Measurements from ENCODE around the gene ANKMY2. TPM values are rescaled to one million over a fixed set of nuclear protein-coding genes. Genes with fewer than 3 reads are reported as not detected.

Gene ANKMY2
- total and polyA plus RNA-seq, 5 donors from 2014 or later, result 12.1 to 24.2 (median 19.2) TPM

DNA sequence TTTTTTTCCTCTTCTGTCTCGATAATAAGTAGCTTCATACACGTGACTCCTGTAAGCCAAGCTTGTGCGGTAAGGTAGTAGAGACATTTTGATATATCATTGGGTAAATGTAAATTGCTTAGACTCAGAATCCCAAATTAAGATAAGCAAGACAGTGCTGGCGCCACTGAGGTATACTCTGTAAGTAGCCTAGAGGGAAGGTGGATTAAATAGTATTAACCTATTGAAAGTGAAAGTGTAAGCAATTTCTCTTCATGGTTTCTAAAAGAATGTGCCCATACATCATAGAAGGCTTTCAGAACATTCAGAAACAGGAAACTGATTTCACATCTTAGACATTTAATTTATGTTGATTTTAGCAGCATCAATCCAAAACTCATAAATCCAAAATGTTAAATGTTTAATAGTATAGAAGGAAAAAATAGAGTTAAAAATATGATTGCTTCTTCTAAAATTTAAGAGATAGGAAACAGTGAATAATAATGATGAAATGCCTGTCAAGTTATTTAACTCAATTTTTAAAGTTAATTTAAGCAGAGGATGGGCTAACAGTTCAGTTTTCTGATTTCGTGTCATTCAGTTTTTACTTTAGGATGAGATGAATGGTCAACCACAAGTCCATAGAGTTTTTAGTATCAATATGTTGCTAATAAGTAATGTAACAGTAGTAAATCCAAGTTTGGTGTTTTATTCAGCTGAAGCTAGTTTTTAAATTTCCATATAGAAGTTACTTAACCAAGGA, 82.1 kb downstream of the ANKMY2 start:
- Histone ChIP-seq H3K36me3 (ENCODE audit: control insufficient read depth, insufficient read depth, low read length) (no peaks in the 10 kb centered on the region), H3K27me3 (ENCODE audit: control insufficient read depth, insufficient read depth, low read length) (peaks cover 6% of the 10 kb centered on the region), H3K9me3 (ENCODE audit: control insufficient read depth in 2 of 2, low read length in 2 of 2) (no peaks in the 10 kb centered on the region), H3K4me1 (ENCODE audit: control insufficient read depth, insufficient read depth, low read length, poor library complexity, severe bottlenecking) (peaks cover 4% of the 10 kb centered on the region), H3K27ac (ENCODE audit: insufficient read depth, low read length, poor library complexity, severe bottlenecking) (no peak overlapping the region), H3K4me3 (ENCODE audit: low read depth, low read length) (peak overlapping the region; percentile 73)
- peaks cover 19% of the 10 kb centered on the region for H3K27me3 Mint-ChIP-seq
- H3K36me3 Mint-ChIP-seq, result no peaks in the 10 kb centered on the region
- H3K9me3 Mint-ChIP-seq, result no peaks in the 10 kb centered on the region
- ATAC-seq (ENCODE audit: low read depth in 2 of 2) (peak; percentile 31 to 45), DNase-seq (peak in 2 of 3 donors; percentile 6 to 50)
- H3K27ac Mint-ChIP-seq, result peak overlapping the region; percentile 42 to 76 (median 53)
- peaks cover 3 to 24% (median 8%) of the 10 kb centered on the region in 4 donors for H3K4me1 Mint-ChIP-seq
- peak overlapping the region in 2 of 4 donors; percentile 69 to 84 for H3K4me3 Mint-ChIP-seq

DNA sequence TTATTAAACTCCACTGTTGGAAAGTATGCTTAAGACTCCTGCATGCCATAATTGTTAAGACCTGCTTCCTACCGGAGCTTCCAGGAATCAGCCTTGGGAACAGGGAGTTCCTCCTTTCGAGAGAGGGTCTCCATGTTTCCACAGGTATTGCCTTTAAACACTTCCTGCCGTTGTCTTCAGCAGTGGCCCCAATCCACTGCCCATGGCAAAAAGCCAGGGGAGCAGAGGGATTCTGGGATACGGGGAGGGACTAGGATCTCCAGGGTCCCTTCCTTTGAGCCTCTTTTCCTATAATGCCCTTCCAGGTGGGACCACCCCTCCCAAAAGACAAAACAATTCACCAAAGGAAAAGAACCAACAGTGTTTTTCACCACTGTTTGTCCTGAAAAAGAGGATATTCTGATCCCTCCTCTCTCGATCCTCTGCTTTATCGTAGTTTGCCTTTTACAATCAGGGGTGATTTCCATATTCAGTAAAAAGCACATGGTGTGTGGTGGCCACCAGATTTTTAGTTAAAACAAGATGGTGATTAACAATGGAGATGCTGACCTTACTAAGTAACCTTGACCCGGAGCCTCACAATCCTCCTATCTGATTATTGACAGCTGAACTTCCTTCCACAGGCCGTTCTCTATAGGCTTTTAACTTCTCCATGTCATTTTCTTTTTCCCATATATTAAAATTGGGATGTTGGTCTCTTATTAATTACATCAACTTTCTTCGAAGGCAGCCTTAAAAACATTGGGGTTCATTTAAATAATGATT, 82.9 kb downstream of the ANKMY2 start:
- H3K4me3 ChIP-seq (ENCODE audit: low read depth, low read length), result no peak overlapping the region
- H3K36me3 Mint-ChIP-seq, result no peaks in the 10 kb centered on the region
- H3K4me1 Mint-ChIP-seq, result peaks cover 3 to 24% (median 8%) of the 10 kb centered on the region in 4 donors
- H3K27ac ChIP-seq (ENCODE audit: insufficient read depth, low read length, poor library complexity, severe bottlenecking), result no peak overlapping the region
- H3K9me3 ChIP-seq (ENCODE audit: control insufficient read depth in 2 of 2, low read length in 2 of 2), result no peaks in the 10 kb centered on the region
- ATAC-seq (ENCODE audit: low read depth in 2 of 2), result no peak
- H3K27me3 Mint-ChIP-seq, result peaks cover 13% of the 10 kb centered on the region
- H3K9me3 Mint-ChIP-seq, result no peaks in the 10 kb centered on the region
- H3K4me1 ChIP-seq (ENCODE audit: control insufficient read depth, insufficient read depth, low read length, poor library complexity, severe bottlenecking), result peaks cover 4% of the 10 kb centered on the region
- peak overlapping the region; percentile 42 to 76 (median 53) for H3K27ac Mint-ChIP-seq
- H3K36me3 ChIP-seq (ENCODE audit: control insufficient read depth, insufficient read depth, low read length), result no peaks in the 10 kb centered on the region
- DNase-seq, result no peak
- H3K4me3 Mint-ChIP-seq, result peak overlapping the region in 2 of 4 donors; percentile 69 to 84
- H3K27me3 ChIP-seq (ENCODE audit: control insufficient read depth, insufficient read depth, low read length), result peaks cover 6% of the 10 kb centered on the region

GRCh38 chr7:16561943-16562342, 83.6 kb downstream of the ANKMY2 start:
- Histone ChIP-seq H3K9me3 (ENCODE audit: control insufficient read depth in 2 of 2, low read length in 2 of 2) (no peaks in the 10 kb centered on the region), H3K27me3 (ENCODE audit: control insufficient read depth, insufficient read depth, low read length) (peaks cover 4% of the 10 kb centered on the region), H3K36me3 (ENCODE audit: control insufficient read depth, insufficient read depth, low read length) (no peaks in the 10 kb centered on the region), H3K4me3 (ENCODE audit: low read depth, low read length) (no peak overlapping the region), H3K27ac (ENCODE audit: insufficient read depth, low read length, poor library complexity, severe bottlenecking) (no peak overlapping the region), H3K4me1 (ENCODE audit: control insufficient read depth, insufficient read depth, low read length, poor library complexity, severe bottlenecking) (peaks cover 4% of the 10 kb centered on the region)
- DNase-seq (no peak), ATAC-seq (ENCODE audit: low read depth in 2 of 2) (no peak)
- H3K36me3 Mint-ChIP-seq, result no peaks in the 10 kb centered on the region
- H3K27me3 Mint-ChIP-seq, result peaks cover 13% of the 10 kb centered on the region
- no peaks in the 10 kb centered on the region for H3K9me3 Mint-ChIP-seq
- no peak overlapping the region for H3K4me3 Mint-ChIP-seq
- H3K4me1 Mint-ChIP-seq, result peaks cover 3 to 24% (median 8%) of the 10 kb centered on the region in 4 donors
- no peak overlapping the region for H3K27ac Mint-ChIP-seq

DNA sequence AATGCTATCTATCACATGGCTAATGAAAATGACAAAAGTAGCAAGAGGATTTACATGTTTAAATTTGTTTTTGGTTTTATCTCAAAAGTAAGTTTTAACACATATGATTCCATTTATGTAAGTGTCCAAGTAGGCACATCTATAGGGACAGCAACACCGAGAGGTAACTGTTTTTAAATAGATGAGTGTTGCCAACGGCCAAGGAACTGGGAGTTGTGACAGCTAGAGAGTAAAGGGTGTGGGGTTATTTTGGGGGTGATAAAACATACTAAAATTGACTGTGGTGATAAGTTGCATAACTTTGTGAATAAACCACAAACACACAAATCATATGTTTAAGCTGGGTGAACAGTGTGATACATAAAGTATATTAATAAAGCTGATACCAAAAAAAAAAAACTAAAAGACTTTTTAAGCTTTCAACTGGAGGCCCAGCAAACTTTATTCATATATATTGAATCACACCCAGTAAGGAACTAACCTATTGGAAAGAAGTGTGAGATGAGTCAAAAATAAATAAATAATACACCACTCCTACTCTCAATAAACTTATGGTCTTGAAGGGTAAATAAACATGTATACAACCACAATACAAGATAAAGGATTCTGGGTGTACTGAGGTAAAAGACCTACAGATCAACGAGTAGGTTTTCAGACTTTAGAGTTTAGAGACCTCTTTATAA, 85.9 kb downstream of the ANKMY2 start:
- H3K36me3 Mint-ChIP-seq, result no peaks in the 10 kb centered on the region
- peaks cover 4% of the 10 kb centered on the region for H3K4me1 ChIP-seq (ENCODE audit: control insufficient read depth, insufficient read depth, low read length, poor library complexity, severe bottlenecking)
- H3K36me3 ChIP-seq (ENCODE audit: control insufficient read depth, insufficient read depth, low read length), result no peaks in the 10 kb centered on the region
- no peak overlapping the region for H3K4me3 ChIP-seq (ENCODE audit: low read depth, low read length)
- H3K9me3 ChIP-seq (ENCODE audit: control insufficient read depth in 2 of 2, low read length in 2 of 2), result no peaks in the 10 kb centered on the region
- peaks cover 7% of the 10 kb centered on the region for H3K27me3 Mint-ChIP-seq
- DNase-seq (no peak), ATAC-seq (ENCODE audit: low read depth in 2 of 2) (no peak)
- no peak overlapping the region for H3K27ac ChIP-seq (ENCODE audit: insufficient read depth, low read length, poor library complexity, severe bottlenecking)
- no peak overlapping the region for H3K4me3 Mint-ChIP-seq
- no peaks in the 10 kb centered on the region for H3K9me3 Mint-ChIP-seq
- peak overlapping the region in 1 of 3 donors; percentile 64 for H3K27ac Mint-ChIP-seq
- peaks cover under 1 to 19% (median 6%) of the 10 kb centered on the region in 4 donors for H3K4me1 Mint-ChIP-seq
- H3K27me3 ChIP-seq (ENCODE audit: control insufficient read depth, insufficient read depth, low read length), result peaks cover 2% of the 10 kb centered on the region

DNA sequence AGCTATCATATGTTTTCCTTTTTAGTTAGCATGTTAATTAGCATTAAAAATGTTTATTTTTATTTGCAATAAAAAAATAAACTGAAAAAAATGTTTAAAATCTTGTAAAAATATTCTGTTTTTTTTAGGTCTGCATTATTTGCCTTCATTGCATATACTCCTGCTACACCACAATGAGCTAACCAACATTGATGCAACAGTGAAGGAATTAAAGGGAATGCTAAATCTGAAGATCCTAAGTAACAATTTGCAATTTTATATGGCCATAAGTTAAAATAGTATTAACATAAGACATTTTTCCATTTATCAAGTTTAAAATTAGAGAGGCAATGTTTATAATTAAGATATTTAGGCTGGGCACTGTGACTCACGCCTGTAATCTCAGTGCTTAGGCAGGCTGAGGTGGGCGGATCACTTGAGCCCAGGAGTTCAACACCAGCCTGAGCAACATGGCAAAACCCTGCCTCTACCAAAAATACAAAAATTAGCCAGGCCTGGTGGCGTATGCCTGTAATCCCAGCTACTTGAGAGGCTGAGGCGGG, 86.7 kb downstream of the ANKMY2 start:
- H3K27ac ChIP-seq (ENCODE audit: insufficient read depth, low read length, poor library complexity, severe bottlenecking), result no peak overlapping the region
- H3K36me3 Mint-ChIP-seq, result no peaks in the 10 kb centered on the region
- ATAC-seq (ENCODE audit: low read depth in 2 of 2) (no peak), DNase-seq (no peak)
- peaks cover 0 to 11% (median 4%) of the 10 kb centered on the region in 4 donors for H3K4me1 Mint-ChIP-seq
- H3K4me3 ChIP-seq (ENCODE audit: low read depth, low read length), result no peak overlapping the region
- no peak overlapping the region for H3K27ac Mint-ChIP-seq
- H3K9me3 ChIP-seq (ENCODE audit: control insufficient read depth in 2 of 2, low read length in 2 of 2), result no peaks in the 10 kb centered on the region
- no peaks in the 10 kb centered on the region for H3K27me3 ChIP-seq (ENCODE audit: control insufficient read depth, insufficient read depth, low read length)
- no peak overlapping the region for H3K4me3 Mint-ChIP-seq
- peaks cover 0 to 1% (median 0%) of the 10 kb centered on the region in 7 donors for H3K9me3 Mint-ChIP-seq
- peaks cover 4% of the 10 kb centered on the region for H3K27me3 Mint-ChIP-seq
- peaks cover 2% of the 10 kb centered on the region for H3K4me1 ChIP-seq (ENCODE audit: control insufficient read depth, insufficient read depth, low read length, poor library complexity, severe bottlenecking)
- H3K36me3 ChIP-seq (ENCODE audit: control insufficient read depth, insufficient read depth, low read length), result no peaks in the 10 kb centered on the region

DNA sequence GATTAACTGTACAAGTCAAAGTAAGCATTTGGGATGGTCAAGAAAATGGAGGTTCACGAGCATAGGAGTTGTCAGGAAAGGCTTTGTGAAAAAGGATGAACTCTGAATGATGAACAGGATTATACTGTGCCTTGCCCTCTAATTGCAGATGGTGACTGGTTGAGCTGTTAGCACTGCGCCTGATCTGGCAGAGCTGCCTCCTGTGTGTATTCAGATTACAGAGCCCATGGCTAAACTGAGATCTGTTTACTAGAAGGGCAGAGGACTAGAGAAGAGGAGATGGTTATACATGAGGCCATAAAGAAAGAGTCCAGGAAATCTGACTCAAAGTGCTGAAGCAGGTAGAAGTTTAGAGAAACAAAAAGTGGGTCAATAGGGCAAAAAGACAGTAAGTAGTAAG, 89.2 kb downstream of the ANKMY2 start:
- Histone ChIP-seq H3K36me3 (ENCODE audit: control insufficient read depth, insufficient read depth, low read length) (no peaks in the 10 kb centered on the region), H3K4me1 (ENCODE audit: control insufficient read depth, insufficient read depth, low read length, poor library complexity, severe bottlenecking) (no peaks in the 10 kb centered on the region), H3K27me3 (ENCODE audit: control insufficient read depth, insufficient read depth, low read length) (no peaks in the 10 kb centered on the region), H3K27ac (ENCODE audit: insufficient read depth, low read length, poor library complexity, severe bottlenecking) (no peak overlapping the region), H3K4me3 (ENCODE audit: low read depth, low read length) (no peak overlapping the region), H3K9me3 (ENCODE audit: control insufficient read depth in 2 of 2, low read length in 2 of 2) (no peaks in the 10 kb centered on the region)
- H3K27ac Mint-ChIP-seq, result no peak overlapping the region
- no peak for ATAC-seq (ENCODE audit: low read depth in 2 of 2)
- H3K4me1 Mint-ChIP-seq, result no peaks in the 10 kb centered on the region
- H3K36me3 Mint-ChIP-seq, result no peaks in the 10 kb centered on the region
- DNase-seq, result no peak
- H3K4me3 Mint-ChIP-seq, result no peak overlapping the region
- H3K9me3 Mint-ChIP-seq, result peaks cover 0 to 1% (median 0%) of the 10 kb centered on the region in 7 donors
- H3K27me3 Mint-ChIP-seq, result no peaks in the 10 kb centered on the region

- H3K4me1 ChIP-seq (ENCODE audit: control insufficient read depth, insufficient read depth, low read length, poor library complexity, severe bottlenecking), result no peaks in the 10 kb centered on the region
- Mint-ChIP-seq H3K36me3 (no peaks in the 10 kb centered on the region), H3K4me1 (no peaks in the 10 kb centered on the region), H3K9me3 (peaks cover 0 to 1% (median 0%) of the 10 kb centered on the region in 7 donors), H3K27ac (no peak overlapping the region), H3K27me3 (peaks cover 9% of the 10 kb centered on the region), H3K4me3 (no peak overlapping the region)
- no peak for DNase-seq
- no peaks in the 10 kb centered on the region for H3K9me3 ChIP-seq (ENCODE audit: control insufficient read depth in 2 of 2, low read length in 2 of 2)
- H3K4me3 ChIP-seq (ENCODE audit: low read depth, low read length), result no peak overlapping the region
- H3K36me3 ChIP-seq (ENCODE audit: control insufficient read depth, insufficient read depth, low read length), result no peaks in the 10 kb centered on the region
- H3K27ac ChIP-seq (ENCODE audit: insufficient read depth, low read length, poor library complexity, severe bottlenecking), result no peak overlapping the region
- no peaks in the 10 kb centered on the region for H3K27me3 ChIP-seq (ENCODE audit: control insufficient read depth, insufficient read depth, low read length)
- ATAC-seq (ENCODE audit: low read depth in 2 of 2), result no peak
Observed at GRCh38 chr7:16554518-16555236, 90.9 kb downstream of the ANKMY2 start.
